ENCODE data around the gene TSEN54.

Gene TSEN54

GRCh38 chr17:75504347-75505151 lies 11.8 kb upstream of the TSEN54 start:
- peak; percentile 93 for DNase-seq (ENCODE audit: low spot score)

GRCh38 chr17:75505152-75505409 lies 11.2 kb upstream of the TSEN54 start:
- no peak for DNase-seq (ENCODE audit: low spot score)

GRCh38 chr17:75505640-75506039 lies 10.7 kb upstream of the TSEN54 start:
- no peak for DNase-seq (ENCODE audit: low spot score)

- no peak for DNase-seq (ENCODE audit: low spot score)
These were observed 10.2 kb upstream of the TSEN54 start for GRCh38 chr17:75506134-75506533.

GRCh38 chr17:75506888-75507287 lies 9.4 kb upstream of the TSEN54 start:
- DNase-seq (ENCODE audit: low spot score) = no peak

- DNase-seq (ENCODE audit: low spot score) = no peak
These were observed 8.3 kb upstream of the TSEN54 start for GRCh38 chr17:75507733-75508719.

GRCh38 chr17:75508931-75509361 lies 7.4 kb upstream of the TSEN54 start:
- DNase-seq (ENCODE audit: low spot score) = no peak

GRCh38 chr17:75509528-75510258 lies 6.6 kb upstream of the TSEN54 start:
- no peak for DNase-seq (ENCODE audit: low spot score)

- no peak for DNase-seq (ENCODE audit: low spot score)
These were observed 5.1 kb upstream of the TSEN54 start for GRCh38 chr17:75511270-75511609.

- peak; percentile 90 for DNase-seq (ENCODE audit: low spot score)
These were observed 4.4 kb upstream of the TSEN54 start for GRCh38 chr17:75511610-75512575.

GRCh38 chr17:75512926-75513640 lies 3.2 kb upstream of the TSEN54 start:
- no peak for DNase-seq (ENCODE audit: low spot score)

GRCh38 chr17:75513641-75514000 lies 2.7 kb upstream of the TSEN54 start:
- DNase-seq (ENCODE audit: low spot score) = no peak

GRCh38 chr17:75514299-75514918 lies 1.9 kb upstream of the TSEN54 start:
- no peak for DNase-seq (ENCODE audit: low spot score)

GRCh38 chr17:75514919-75515495 lies 1.3 kb upstream of the TSEN54 start:
- DNase-seq (ENCODE audit: low spot score) = no peak

- DNase-seq (ENCODE audit: low spot score) = peak; percentile 100
These were observed 653 bp upstream of the TSEN54 start, which contains the start of gene CASKIN2 for GRCh38 chr17:75515496-75516254. TSS of gene CASKIN2 (minus strand) at chr17:75515537. CDS start at chr17:75513804, 1,733 bp downstream.

- no peak for DNase-seq (ENCODE audit: low spot score)
These were observed 430 bp downstream of the TSEN54 start for GRCh38 chr17:75516619-75517296.

- DNase-seq (ENCODE audit: low spot score) = peak; percentile 79
These were observed 1.1 kb downstream of the TSEN54 start for GRCh38 chr17:75517297-75517865.

- no peak for DNase-seq (ENCODE audit: low spot score)
These were observed 1.9 kb downstream of the TSEN54 start for GRCh38 chr17:75518201-75518600.

Data from HuH-7 (cell line).